HG03064 (cell line): ENCODE measurements around the gene CFAP410.

Experiments used
- ATAC-seq: cut with Tn5 transposase; IDR thresholded peaks from one replicate; pipeline ENCODE4 v1.9.1; 2021; ENCODE audit warnings: low read depth; ENCODE audit not compliant: unreplicated experiment

Gene CFAP410

DNA sequence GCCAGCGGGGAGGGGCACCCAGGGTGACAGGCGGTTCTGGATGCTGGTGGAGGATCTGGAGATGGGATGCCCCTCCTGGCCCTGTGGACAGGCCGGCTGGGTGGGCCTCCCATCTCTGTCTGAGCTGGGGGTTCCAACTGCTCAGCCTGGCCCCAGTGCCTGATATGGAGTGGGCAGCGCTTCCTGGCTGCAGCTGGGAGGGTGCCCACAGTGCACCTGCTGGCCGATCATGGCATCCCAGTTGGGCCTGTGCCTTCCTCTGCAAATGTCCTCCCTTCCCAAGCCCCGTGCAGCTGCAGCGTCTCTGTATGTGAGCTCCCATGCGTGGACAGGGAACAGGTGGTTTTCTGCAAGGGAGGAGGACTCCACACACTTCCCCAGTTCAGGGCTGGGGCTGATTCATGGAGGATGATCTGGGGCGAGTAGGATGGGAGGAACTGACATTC is 37.2 kb downstream of the CFAP410 start:
- no peak for ATAC-seq

- no peak for ATAC-seq
These were observed 38.0 kb downstream of the CFAP410 start for GRCh38 chr21:44301141-44301540.

GRCh38 chr21:44300262-44300959 is 38.8 kb downstream of the CFAP410 start:
- no peak for ATAC-seq

- no peak for ATAC-seq
These were observed 39.5 kb downstream of the CFAP410 start, which contains the start of gene PFKL for GRCh38 chr21:44299458-44300261. Gene PFKL, plus strand, starts transcription at chr21:44300053. Its CDS starts 53 bp downstream, at chr21:44300106.

GRCh38 chr21:44299085-44299457 is 40.1 kb downstream of the CFAP410 start:
- ATAC-seq, result no peak

GRCh38 chr21:44298301-44298700 is 40.9 kb downstream of the CFAP410 start:
- ATAC-seq, result no peak

DNA sequence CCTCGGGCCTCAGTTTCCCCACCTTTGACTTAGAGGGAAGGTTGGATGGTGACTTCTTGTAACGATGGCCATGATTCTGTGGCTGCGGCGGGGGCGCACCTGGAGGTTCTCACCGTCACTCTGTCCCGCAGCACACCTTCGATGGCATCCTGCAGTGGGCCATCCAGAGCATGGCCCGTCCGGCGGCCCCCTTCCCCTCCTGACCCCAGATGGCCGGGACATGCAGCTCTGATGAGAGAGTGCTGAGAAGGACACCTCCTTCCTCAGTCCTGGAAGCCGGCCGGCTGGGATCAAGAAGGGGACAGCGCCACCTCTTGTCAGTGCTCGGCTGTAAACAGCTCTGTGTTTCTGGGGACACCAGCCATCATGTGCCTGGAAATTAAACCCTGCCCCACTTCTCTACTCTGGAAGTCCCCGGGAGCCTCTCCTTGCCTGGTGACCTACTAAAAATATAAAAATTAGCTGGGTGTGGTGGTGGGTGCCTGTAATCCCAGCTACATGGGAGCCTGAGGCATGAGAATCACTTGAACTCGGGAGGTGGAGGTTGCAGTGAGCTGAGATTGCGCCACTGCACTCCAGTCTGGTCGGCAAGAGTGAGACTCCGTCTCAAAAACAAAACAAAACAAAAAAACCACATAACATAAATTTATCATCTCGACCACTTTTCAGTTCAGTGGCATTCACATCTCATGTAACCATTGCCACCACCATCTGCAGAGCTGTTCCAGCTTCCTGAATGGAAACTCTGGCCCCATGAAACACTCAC is 41.5 kb downstream of the CFAP410 start:
- ATAC-seq, result no peak

- ATAC-seq, result no peak
These were observed 42.3 kb downstream of the CFAP410 start for GRCh38 chr21:44296916-44297315.

DNA sequence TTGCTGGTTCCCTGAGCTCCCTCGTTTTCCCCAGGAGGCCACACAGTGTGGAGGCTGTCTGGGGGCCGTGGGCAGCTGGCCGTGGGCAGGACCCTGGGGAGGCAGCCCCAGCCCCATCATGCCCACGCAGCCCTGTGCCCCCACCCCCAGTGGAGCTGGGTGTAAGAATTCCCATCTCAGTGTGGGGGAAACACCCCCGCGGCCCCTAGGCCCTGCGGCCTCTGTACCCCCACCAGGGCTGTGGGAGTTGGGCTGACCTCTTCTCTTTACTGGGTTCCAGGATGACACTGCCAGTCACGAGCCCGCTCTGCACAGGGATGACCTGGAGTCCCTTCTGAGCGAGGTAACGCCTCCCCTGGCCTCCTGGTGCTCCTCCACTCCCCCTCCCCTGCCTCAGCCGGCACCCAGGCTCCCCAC is 43.1 kb downstream of the CFAP410 start:
- ATAC-seq, result no peak

GRCh38 chr21:44295646-44296045 is 43.5 kb downstream of the CFAP410 start:
- no peak for ATAC-seq

DNA sequence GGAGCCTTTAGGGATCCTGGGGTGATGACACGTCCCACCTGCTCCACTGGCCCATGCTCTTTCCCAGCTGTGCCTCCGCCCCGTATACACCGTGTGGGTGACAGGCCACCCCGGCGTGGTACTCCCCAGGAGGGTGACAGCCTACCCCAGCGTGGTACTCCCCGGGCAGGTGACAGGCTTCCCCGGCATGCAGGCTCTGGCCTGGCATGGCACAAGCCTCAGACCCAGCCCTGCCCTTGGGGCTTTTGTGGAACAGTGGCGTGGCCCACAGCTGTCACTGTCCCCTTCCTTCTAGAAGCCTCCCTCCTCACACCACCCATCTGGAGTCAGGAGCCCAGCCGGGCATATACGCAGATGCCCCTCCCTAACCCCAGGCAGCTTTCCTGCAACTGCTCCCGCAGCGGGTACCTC is 44.0 kb downstream of the CFAP410 start:
- no peak for ATAC-seq

- no peak for ATAC-seq
These were observed 44.6 kb downstream of the CFAP410 start for GRCh38 chr21:44294391-44295162.

- no peak for ATAC-seq
These were observed 45.5 kb downstream of the CFAP410 start for GRCh38 chr21:44293551-44294231.

GRCh38 chr21:44292812-44293195 is 46.4 kb downstream of the CFAP410 start:
- ATAC-seq, result no peak

- no peak for ATAC-seq
These were observed 47.0 kb downstream of the CFAP410 start for GRCh38 chr21:44291936-44292811.

DNA sequence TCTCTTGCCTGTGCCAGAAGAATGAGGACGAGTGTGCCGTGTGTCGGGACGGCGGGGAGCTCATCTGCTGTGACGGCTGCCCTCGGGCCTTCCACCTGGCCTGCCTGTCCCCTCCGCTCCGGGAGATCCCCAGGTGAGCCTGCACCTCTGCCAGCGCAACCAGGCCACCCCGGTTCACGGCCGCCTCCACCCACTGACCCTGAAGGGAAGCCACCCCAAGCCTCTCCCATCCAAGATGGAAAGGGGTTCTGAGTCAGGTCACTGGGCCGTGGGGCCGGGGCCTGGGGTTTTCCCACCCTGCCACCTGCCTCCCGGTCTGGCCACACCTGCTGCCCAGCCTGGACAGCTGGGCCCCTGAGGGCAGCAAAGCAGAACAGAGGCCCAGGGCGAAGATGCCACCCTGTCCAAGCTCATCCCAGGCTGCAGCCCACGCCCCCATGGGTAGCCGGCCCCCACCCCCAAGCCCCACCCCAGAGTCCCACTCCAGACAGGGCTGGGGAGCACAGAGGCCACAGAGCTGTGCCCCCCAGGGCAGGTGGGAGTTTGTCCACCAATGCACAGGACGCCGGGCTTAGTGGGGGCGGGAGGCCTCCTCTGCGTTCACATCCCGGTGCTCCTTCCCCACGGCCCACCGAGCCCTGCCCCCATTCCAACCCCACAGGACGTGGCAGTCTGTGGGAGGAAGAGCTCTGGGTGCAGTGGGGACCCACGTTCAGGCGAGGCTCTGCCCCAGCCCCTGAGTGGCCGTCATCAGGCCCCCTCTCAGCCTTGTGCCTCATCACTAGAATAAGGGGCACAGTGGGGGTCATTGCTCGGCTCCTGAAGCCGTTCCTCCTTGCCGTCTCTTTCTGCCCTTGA is 47.9 kb downstream of the CFAP410 start:
- no peak for ATAC-seq

DNA sequence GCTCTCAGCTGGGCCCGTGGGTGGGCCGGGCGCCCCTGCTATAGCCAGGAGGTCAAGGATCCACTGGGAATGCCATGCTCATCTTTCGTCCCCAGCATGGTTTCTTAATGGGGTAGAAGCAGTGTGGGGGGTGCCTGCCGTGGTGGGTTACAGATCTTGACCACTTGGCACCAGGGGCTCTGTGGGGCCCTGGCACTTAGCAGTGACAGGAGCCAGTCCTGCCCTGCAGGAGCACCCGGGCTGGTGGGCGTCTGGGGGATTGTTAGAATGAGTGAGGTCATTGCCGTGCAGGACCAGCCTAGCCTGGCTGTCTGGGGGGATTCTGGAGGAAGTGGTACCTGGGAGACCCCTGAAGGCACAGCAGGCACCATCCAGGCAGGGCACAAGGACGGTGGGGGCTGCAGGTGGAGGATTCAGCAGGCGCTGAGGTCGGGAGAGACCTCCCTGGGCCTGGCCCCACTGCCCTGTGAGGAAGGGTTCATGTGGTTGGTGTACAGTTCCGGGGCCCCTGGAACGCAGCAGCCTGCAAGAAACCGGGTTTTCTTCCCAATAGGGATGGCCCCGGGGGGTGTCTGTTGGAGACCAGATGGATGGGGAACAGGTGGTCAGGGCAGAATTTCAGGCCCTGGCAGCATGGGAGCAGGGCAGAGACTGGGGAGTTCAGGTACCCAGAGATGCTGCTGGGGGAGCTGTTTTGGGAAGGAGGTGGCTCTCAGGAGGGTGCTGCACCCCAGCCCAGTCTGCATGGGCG is 48.7 kb downstream of the CFAP410 start:
- ATAC-seq, result no peak
